Camera-type eye (tissue), 1 donor: ENCODE results near the gene FHIP2A. TPM values are rescaled to one million over a fixed set of nuclear protein-coding genes. Genes with fewer than 3 reads are reported as not detected.

Experiments used
- total RNA-seq: library from RNA; depleted of rRNA; stranded (reverse); fragments of >200 nt; gene quantifications from one replicate; pipeline ENCODE4 v1.2.3, GENCODE V29; 2014

Gene FHIP2A, protein sequence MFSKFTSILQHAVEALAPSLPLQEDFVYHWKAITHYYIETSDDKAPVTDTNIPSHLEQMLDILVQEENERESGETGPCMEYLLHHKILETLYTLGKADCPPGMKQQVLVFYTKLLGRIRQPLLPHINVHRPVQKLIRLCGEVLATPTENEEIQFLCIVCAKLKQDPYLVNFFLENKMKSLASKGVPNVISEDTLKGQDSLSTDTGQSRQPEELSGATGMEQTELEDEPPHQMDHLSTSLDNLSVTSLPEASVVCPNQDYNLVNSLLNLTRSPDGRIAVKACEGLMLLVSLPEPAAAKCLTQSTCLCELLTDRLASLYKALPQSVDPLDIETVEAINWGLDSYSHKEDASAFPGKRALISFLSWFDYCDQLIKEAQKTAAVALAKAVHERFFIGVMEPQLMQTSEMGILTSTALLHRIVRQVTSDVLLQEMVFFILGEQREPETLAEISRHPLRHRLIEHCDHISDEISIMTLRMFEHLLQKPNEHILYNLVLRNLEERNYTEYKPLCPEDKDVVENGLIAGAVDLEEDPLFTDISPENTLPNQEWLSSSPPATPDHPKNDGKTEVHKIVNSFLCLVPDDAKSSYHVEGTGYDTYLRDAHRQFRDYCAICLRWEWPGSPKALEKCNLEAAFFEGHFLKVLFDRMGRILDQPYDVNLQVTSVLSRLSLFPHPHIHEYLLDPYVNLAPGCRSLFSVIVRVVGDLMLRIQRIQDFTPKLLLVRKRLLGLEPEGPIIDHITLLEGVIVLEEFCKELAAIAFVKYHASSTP
- 40.8 TPM for total RNA-seq

DNA sequence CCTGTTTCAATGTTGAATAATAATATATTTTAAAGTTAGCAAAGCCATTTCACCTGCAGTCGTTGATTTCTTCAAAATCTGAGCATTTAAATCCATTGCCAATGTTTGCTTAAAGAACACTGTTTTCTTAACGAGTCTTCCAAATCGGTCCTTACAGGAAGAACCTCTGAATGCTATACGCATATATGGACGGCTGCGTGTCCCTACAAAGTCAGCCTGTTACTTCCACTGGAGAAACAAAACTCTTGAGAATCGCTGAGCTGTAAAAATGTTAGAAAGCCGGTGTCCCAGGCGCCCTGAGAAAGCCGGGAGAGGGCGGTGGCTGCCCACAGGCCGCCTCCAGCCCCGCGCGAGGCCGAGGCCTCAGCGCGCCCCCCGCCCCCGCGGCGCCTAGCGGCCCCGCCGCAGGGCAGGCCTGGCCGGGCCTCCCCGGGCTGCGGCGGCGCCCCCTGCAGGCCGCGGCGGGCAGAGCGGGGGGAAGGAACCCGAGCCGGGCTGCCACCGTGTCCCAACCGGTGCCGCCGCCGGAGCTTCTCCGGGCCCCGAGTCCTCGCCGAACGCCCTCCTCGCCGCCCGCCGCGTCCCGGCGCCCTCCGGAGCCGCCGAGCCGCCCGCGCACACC lies at the start of gene FHIP2A:
TSS of gene FHIP2A (plus strand) at position 488 of the 622 bp plus-strand sequence. CDS start 299 bp downstream, outside the sequence.

Other genes starting within 250 kb of the FHIP2A start
- gene ABLIM1, start 163.5 kb upstream of the FHIP2A start, total RNA-seq = 158 TPM
- gene TRUB1, start 116.4 kb downstream of the FHIP2A start, total RNA-seq = 45.4 TPM